ENCODE data around the gene DHFR2.
A peak's percentile ranks its signal among the peaks of the same experiment; 100 is the strongest.
"Not testable (repeated sequence)": the region's sequence is repeated elsewhere in the genome, so short reads cannot be mapped to it uniquely, and the experiment has no call there.

The DHFR2 gene

DNA sequence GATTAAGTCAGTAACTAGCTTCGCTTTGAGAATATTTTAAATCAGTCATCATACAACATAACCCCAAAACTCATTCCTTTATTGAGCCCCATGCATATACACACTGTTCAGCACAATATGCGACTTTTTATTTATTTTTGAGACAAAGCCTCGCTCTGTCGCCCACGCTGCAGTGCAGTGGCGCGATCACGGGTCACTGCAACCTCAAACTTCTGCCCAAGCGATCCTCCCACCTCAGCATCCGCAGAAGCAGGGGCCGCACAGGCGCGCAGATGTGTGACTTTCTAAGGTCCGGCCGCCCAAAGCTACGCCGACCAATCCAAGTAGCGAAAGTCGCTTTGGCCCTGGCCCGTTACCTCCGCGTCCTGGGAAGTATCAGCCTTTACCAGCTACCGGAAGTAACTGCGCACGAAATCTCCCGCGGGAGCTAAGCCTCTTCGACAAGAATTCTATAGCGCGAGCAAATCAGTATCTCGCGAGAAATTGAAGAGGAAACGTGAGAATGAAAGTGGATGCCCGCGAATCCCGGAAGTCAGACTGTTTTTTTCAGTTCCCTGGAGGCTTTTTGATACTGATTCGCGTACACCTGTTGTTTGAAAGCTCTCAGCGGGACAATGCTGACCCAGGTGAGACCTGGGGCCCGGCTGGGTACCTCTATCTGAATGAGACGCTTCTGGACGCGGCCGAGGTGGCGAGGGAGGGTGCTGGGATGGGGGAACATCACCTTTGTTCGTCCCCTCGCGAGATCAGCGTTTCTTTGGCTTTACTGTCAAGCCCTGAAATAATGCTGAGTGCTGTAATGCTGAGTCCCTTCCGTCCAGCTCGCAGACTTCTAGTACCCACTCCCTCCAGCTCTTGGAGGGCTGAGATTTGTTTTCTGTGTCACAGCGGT lies at the start of gene DHFR2, which contains the start of gene NSUN3:
DHFR2 (minus strand) TSS at position 404 of the 892 bp plus-strand sequence. CDS start 1,405 bp downstream, outside the sequence.
NSUN3 (plus strand) TSS at position 549 of the 892 bp plus-strand sequence; CDS start at position 615, 66 bp downstream.
- DNase-seq = peak in 55 of 56 donors; percentile 18 to 88 (median 74)

DNA sequence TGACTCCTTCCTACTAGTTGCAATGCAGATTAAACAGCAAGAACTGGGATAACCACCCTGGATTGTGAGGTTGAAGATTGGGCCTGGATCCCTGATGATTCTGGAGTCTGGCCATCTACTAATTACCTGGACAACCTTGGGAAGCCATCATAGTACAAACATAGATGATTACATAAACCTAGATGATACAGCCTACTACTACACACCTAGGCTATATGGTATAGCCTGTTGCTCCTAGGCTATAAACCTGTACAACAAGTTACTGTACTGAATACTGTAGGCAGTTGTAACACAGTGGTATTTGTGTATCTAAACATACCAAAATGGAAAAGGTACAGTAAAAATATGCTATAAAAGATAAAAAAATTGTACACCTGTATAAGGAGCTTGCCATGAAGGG lies 48.1 kb upstream of the DHFR2 start:
- DNase-seq = no peak

DNA sequence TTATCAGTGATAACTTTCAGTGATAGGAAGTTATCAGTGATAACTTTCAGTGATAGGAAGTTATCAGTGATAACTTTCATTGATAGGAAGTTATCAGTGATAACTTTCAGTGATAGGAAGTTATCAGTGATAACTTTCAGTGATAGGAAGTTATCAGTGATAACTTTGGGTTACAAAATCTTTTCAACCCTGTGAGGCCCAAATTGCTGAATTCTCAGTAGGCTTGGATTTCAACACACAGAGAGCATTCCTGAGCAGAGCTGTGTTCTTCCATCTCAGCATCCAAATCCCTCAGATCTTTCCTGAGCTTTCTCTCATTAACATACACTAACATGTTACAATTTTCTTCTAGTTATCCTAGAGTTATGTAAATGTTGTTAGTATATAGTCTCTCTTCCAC lies 47.5 kb upstream of the DHFR2 start:
- DNase-seq = not testable (repeated sequence)

DNA sequence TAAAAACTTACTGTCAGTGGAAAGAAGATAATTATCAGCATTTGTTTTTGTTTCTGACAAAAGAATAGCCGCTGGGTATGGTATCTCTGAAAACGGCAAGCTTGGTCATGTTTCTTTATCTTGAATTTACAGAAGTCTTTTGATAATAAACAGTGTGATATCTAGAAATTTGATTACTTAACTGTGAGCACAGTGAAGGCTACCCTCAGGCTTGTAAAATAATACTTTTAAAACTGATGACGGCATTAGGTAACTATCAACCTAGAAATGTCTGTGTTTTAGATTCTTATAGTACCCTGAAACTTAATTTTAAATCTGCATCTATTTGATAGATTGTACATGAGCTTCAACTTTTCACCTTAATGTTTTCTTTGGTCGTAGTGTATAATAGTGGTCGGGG lies 43.6 kb upstream of the DHFR2 start:
- DNase-seq = no peak

DNA sequence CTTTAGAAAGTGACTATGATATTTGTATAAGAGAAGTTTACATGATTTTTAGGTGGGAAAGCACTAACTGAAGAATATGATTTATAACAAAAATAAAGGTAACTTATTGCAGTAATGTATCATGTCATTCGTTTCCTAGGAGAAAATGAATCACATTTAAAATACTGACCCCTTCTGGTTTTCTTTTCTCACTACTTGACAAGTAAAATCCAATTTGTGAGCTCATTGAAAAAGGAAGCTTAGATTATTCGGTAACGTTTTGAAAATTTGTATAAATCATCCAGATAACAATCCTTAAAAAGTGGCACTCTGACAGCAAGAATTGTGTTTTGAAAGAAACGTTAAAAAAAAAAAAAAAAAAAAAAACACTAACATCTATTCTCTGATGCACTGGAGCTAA lies 39.1 kb upstream of the DHFR2 start:
- no peak for DNase-seq

DNA sequence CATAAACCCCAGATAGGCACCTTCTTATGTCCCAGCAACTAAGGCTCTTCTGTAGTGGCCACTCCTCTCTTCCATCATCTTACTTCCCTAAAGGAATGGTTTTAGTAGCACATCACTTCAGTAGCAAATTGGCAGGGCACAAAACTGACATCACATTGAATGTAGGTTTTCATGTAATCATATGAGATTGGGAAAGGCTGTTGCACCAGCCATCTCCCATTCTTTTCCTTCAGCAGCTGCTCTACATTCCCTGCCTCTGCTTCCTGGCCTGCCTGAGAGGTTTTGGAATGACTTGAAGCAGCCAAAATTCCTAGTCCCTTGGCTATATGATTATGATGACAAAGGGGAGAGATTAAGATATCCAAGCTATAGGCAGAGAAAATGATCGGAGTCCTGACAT lies 36.6 kb upstream of the DHFR2 start:
- DNase-seq = no peak

DNA sequence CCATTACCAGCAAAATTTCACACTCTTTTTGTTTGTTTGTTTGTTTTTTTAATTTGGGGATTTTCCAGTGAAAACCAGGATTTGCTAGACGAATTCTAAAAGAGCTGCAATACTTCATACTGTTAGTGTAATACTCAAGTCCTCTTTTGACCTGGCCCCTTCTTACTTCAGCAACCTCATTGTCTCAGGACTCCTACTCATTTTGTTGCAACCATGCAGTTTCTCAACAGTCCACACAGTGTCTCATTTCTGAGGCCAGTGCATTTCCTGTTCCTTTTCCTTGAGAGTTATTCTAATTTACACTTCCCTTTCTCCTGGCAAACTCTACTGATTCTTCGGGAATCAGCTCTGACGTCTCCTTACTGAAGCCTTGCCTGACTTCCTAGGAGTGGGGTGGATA lies 35.7 kb upstream of the DHFR2 start:
- no peak for DNase-seq

DNA sequence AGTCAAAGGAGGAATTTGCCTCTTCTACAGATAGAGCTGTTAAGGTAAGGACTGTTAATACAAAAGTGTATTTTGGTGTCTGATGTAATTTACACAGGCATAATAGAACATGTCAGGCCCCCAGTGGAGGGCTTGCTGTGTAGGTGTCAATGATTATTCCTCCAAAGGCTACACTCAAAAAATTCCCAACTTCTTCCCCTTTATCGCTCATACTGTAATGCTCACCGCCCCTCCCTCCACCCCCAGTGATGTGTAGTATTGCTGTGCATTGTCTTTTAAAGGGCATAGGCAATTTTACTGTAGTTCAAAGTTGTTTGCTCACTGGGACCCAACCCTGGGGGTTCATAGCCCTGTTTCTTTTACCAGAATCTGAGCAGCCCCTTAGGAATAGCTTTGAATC lies 32.4 kb upstream of the DHFR2 start:
- no peak for DNase-seq

DNA sequence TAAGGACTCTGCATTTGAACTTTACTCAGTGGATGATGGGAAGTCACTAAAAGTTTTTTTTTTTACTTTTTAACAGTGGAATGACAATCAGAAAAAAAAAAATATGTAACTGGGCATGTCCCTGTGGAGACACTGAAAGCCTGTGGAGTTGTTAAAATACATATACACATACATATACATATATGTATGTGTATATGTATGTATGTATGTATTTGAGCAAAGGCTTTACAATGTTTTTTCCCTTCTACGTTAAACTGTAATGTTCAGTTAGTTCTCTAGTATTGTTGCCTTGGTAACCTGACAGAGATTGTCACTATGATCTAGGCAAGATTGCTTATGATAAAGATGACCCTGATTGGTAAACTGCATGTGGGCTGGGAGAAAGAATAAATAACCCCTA lies 30.4 kb upstream of the DHFR2 start:
- DNase-seq = no peak

DNA sequence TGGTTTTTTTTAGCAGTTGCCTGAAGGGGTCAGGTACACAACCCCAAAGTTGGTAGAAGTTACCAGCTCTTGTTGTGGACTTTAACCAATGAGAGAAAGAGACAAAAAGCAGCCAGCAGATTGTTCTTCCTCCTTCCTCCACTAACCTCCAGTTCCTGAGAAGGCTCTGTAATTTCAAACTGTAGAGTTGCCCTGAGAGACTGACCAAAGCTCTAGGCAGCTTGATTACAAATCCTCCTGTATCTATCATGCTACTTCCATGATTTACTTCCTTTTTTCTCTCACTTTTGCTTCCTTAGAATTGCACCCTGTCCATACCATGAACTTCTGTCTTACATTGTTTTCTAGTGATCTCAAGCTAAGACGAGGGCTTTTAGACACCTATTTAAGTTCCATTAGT lies 29.4 kb upstream of the DHFR2 start:
- no peak for DNase-seq

DNA sequence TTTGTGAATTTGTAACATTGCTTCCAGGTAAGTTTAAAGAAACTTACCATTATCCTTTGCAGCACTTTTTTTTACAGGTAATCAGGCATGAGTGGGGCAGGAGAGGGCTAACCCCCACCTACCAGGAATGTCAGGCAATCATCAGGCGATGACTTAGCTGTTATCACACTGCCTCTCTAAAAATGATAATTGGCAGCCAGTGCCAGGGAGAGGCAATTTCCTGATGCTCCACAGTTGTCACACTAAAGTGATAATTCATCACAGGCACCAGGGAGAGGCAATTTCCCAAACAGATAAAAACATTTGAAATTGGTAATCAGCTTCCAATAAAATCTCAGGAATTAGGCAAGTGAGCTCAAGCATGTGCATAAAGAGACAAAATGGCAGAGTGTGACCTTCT lies 26.4 kb upstream of the DHFR2 start:
- no peak for DNase-seq

DNA sequence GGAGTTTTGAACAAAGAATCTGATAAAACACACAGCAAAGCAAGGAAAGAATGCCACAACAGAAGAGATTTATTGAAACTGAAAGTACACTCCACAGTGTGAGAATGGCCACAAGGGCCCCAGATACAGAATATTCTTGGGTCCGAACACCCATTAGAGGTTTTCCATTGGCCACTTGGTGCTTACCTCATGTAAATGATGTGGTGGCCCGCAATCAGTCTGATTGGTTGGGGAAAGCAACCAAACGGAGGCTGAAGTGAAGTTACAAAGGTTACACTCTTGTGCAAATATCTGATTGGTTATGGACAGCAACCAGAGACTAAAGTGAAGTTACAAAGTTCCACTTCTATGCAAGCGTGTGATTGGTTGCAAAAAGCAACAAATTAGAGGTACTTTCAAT lies 20.5 kb upstream of the DHFR2 start:
- no peak for DNase-seq

DNA sequence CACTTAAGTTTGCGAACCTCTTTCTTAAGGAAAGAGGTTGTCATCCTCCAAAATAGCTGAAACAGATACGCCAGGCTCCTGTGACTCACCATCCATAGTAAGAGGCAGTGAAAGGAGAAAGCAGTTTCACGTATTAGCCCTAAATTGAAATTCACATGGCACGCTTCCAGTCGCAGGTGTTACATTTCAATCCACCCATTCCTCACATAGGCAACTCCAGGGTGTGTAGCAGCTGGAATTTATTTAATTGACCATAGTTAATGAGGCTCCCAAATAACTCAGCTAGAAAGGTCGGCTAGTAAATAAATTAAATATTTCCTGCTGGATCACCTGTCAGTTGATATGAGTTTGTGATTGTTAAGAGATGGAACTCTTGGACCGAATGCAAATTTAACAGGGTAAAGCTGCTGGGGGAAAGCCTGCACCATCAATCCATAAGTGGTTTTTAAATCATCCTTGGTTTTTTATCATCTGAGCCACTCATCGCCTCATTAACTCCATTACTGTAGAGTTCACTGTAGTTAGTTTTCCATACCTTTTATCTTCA lies 19.7 kb upstream of the DHFR2 start:
- DNase-seq = no peak

DNA sequence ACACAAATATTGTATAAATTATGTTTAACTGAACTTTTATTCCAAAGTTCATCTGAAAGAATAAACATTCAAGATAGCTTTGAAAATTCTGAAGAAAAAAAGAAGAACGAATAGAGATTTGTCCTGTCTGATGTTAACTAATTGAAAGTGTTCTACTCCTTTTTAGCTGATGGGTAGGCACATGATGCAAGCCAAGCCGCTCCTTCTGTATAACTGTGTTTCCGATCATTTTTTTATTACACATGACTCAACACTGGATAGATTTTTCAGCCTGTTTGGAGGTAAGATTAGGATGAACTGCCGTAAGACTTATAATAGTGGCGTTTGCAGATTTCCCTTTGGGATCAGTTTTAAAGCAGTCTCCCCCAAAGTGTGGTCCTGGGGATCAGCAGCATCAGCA lies 19.2 kb upstream of the DHFR2 start:
- no peak for DNase-seq

DNA sequence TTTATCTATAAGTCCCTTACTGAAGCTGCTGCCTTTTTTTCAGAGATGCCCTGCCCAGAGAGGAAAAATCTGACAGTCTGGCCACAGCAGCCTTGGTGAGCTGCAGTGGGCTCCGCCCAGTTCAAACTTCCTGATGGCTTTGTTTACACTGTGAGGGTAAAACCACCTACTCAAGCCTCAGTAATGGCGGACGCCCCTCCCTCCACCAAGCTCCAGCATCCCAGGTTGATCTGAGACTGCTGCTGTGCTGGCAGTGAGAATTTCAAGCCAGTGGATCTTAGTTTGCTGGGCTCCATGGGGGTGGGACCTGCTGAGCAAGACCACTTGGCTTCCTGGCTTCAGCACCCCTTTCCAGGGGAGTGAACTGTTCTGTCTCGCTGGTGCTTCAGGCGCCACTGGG lies 17.8 kb upstream of the DHFR2 start:
- DNase-seq = not testable (repeated sequence)

DNA sequence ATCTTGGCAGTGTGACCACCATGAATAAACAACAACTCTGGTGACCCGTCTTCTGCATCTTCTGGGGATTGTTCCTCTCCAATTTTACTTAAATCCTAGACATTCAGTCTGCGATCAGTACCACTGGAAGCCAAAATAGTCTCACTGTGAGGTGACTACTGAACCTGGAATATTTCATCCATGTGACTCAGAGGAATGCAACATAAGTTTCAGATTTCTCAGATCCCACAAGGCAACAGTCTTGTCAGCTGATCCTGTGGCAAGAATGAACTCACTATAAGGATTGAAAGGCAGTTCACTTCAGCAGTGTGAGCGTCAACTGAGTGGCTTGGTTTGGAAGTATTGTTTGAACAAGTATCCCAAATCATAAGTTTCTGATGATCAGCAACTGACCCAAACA lies 13.3 kb upstream of the DHFR2 start:
- no peak for DNase-seq

DNA sequence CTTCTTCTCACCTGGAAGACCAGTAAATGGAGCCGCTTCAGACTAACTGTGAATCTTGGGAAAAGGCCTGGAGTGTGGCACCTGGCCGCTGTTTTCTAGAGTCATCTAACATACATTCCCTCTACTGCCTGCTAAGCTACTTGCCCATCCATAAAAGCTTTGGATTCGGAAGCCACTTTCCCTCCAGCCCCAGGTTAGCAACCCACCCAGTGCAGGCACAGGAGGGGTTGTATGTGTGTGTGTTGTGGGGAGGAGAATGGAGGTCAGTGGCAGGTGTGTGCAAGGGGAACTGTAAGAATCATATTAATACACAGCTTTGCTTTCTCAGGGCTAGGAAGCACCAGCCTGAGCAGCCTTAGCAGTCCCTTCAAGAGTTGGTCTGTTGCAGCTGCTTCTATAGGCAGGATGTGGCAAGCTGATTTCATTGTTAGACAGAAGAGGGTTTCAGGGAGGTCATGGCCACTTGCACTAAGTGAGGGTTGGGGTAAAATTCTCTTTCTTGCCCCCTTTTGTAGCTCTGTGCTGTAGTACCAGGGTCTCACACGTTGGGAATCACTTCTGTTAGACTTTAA lies 9.1 kb upstream of the DHFR2 start:
- no peak for DNase-seq

DNA sequence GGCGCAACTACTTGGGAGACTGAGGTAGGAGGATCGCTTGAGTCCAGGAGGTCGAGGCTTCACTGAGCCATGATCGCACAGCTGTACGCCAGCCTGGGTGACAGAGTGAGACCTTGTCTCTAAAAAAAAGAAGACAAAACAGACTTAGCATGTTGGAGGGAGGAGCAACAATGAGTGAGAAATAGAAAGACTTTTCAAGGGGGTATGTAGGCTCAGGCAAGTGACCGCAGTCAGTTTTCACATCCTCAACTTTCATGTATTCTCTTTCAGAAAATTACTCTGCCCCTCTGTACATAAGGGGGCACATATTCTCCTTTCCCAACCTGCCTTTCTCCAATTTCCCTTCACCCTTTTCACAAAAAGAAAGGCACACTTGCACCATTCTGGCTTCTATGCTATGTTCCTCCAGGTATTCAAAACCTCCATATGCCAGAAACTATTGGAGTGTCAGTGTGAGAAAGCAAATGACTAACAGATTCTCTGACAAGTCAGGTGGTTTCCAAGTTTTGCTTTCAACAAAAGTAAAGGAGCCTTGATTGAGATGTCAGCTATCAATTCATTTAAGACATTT lies 7.7 kb upstream of the DHFR2 start:
- DNase-seq = no peak

DNA sequence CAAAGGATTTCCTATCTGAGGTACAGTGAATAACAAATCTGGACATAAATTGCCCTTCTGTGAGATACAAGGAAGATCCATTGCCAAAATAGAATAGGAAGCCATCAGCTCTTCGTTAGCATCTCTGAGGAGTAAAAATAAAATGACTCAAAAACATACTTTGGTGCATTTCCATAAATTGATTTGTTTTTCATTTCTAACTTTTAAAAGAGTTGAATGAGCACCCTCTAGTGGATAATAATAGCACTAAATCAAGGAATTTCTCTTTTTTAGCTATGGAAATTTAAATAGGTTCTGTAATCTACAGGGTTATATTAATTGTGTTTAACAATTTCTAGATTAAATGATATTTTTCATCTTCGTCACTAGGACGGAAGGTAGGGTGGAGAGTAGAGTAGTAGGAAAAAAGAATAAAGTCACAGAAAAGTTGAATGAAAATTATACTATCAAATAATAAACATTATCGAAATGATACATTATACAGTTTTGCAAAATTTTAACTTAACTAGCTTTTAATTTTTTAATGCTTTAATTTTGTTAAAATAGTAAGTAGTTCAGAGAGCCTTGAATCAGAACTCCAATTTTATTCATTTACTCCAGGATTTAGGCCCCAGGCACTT lies 6.6 kb upstream of the DHFR2 start:
- DNase-seq = no peak

DNA sequence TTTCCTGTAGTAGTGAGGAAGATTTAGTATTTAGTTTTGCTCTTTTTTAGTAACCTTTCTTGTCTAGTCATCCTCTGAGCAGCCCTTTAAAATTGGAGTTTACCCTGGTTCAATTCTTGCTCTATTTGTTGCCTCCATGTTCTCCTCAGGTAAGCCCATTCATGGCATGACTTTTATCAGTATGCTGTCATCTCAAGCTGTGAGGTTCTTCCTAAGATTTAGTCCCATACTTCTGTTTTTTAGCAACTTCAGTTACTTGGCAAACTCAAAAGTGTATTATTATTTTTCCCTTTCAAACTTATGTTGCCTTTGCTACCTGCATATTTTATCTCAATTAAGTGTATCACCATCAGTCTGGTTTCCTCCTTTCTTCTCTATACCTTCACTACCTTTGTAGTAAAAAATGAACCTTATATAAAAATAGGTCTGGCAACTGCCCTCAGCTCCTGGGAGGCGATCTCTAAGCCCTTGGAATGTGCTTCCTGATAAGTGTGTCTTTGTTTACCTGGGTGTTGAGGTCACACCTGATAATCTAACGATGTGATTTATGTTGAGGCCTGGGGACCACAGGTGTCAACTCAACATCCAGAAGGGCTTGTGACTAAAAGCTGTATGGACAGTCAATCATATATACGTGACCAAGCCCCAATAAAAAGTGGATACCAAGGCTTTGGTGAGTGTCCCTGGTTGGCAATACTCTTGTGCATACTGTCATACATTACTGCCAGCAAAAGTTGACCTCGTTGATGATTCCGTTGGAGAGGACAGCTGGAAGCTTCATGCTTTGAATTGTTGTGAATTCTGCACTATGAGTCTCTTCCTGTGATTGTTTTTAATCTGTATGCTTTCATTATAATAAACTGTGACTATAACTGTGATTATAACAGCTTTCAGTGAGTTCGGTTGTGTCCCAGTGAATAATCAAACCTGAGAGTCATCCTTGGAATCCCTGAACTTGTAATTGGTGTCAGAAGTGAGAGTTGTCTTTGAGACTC lies 4.1 kb upstream of the DHFR2 start:
- DNase-seq = no peak
